ENCODE data around the gene SESTD1. TPM values are rescaled to one million over a fixed set of nuclear protein-coding genes. Genes with fewer than 3 reads are reported as not detected.

Gene SESTD1
- total RNA-seq, 2 experiments from 2014 or later = 4.0 to 7.7 TPM

- DNase-seq = no peak
- no peaks in the 10 kb centered on the region for H3K36me3 Mint-ChIP-seq
- H3K9me3 Mint-ChIP-seq (ENCODE audit: low read depth) = no peaks in the 10 kb centered on the region
- H3K27me3 Mint-ChIP-seq = no peaks in the 10 kb centered on the region
- ATAC-seq = no peak
- no peaks in the 10 kb centered on the region for H3K4me1 Mint-ChIP-seq
- H3K4me3 Mint-ChIP-seq = no peak overlapping the region
- H3K27ac Mint-ChIP-seq = no peak overlapping the region
- CTCF ChIA-PET = no interaction called here
Observed at GRCh38 chr2:179179719-179180118, 84.9 kb downstream of the SESTD1 start.

- H3K9me3 Mint-ChIP-seq (ENCODE audit: low read depth) = no peaks in the 10 kb centered on the region
- CTCF ChIA-PET = no interaction called here
- no peak overlapping the region for H3K4me3 Mint-ChIP-seq
- ATAC-seq = no peak
- no peak overlapping the region for H3K27ac Mint-ChIP-seq
- no peaks in the 10 kb centered on the region for H3K36me3 Mint-ChIP-seq
- no peaks in the 10 kb centered on the region for H3K27me3 Mint-ChIP-seq
- no peaks in the 10 kb centered on the region for H3K4me1 Mint-ChIP-seq
- DNase-seq = no peak
Observed at GRCh38 chr2:179177694-179178093, 86.9 kb downstream of the SESTD1 start.

DNA sequence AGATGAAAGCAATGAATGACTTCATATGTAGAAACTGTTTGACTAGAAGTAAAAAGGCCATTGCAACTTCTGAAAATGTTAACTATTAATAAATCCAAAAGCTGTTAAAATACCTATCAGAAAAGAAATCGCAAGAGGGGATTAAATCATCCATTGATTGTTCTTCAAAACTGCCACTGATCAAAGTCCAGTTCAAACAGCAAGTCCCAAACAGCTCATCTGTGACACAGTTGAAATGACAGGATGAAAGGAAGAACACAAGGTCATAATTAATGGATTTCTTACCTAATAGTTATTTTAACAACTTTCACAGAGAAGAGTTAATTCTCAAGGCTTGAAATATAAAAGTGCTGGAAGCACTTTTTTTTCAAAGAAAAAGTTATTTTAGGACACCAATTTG lies 90.4 kb downstream of the SESTD1 start:
- H3K4me3 Mint-ChIP-seq = no peak overlapping the region
- no peak for ATAC-seq
- no peaks in the 10 kb centered on the region for H3K9me3 Mint-ChIP-seq (ENCODE audit: low read depth)
- no peak overlapping the region for H3K27ac Mint-ChIP-seq
- no peaks in the 10 kb centered on the region for H3K4me1 Mint-ChIP-seq
- no peaks in the 10 kb centered on the region for H3K36me3 Mint-ChIP-seq
- CTCF ChIA-PET = interaction anchor here (1.2 kb wide), 1 partner anchor 9 kb away, joined by 3 read pairs; no protein-coding TSS in a partner anchor
- no peaks in the 10 kb centered on the region for H3K27me3 Mint-ChIP-seq
- no peak for DNase-seq

- Mint-ChIP-seq H3K36me3 (no peaks in the 10 kb centered on the region), H3K4me3 (no peak overlapping the region)
- DNase-seq = no peak
Observed at GRCh38 chr2:179172894-179173293, 91.7 kb downstream of the SESTD1 start.

DNA sequence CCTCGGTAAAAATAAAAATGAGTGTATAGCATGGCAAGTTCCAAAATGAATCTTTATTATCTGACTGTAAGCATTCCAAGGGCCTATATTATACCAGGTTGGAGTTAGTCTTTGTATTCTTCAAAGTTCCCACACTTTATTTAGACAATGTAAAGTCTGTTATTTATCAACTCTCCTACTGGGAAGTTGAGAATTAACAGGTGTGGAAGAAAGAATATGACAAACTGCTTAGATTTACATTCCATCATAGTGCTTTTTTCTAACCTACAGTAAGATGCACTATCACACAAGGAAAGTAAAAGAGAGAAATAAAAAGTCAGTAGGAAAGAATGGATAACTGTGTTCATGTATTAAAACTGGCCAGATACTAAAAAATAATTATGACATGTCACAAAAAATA lies 93.3 kb downstream of the SESTD1 start:
- H3K4me3 Mint-ChIP-seq = no peak overlapping the region
- ATAC-seq = no peak
- H3K9me3 Mint-ChIP-seq (ENCODE audit: low read depth) = no peaks in the 10 kb centered on the region

More at GRCh38 chr2:179172894-179173293, 91.7 kb downstream of the SESTD1 start:
- no peaks in the 10 kb centered on the region for H3K27me3 Mint-ChIP-seq
- CTCF ChIA-PET = no interaction called here
- no peaks in the 10 kb centered on the region for H3K4me1 Mint-ChIP-seq
- ATAC-seq = no peak
- no peaks in the 10 kb centered on the region for H3K9me3 Mint-ChIP-seq (ENCODE audit: low read depth)
- H3K27ac Mint-ChIP-seq = no peak overlapping the region

GRCh38 chr2:179170901-179171300 lies 93.7 kb downstream of the SESTD1 start:
- Mint-ChIP-seq H3K27me3 (no peaks in the 10 kb centered on the region), H3K4me1 (no peaks in the 10 kb centered on the region), H3K36me3 (no peaks in the 10 kb centered on the region), H3K9me3 (ENCODE audit: low read depth) (no peaks in the 10 kb centered on the region), H3K4me3 (no peak overlapping the region), H3K27ac (no peak overlapping the region)
- CTCF ChIA-PET = no interaction called here
- ATAC-seq = no peak
- no peak for DNase-seq

More for the DNA sequence above, 93.3 kb downstream of the SESTD1 start:
- Mint-ChIP-seq H3K27me3 (no peaks in the 10 kb centered on the region), H3K4me1 (no peaks in the 10 kb centered on the region), H3K36me3 (no peaks in the 10 kb centered on the region), H3K27ac (no peak overlapping the region)
- no peak for DNase-seq
- CTCF ChIA-PET = no interaction called here

DNA sequence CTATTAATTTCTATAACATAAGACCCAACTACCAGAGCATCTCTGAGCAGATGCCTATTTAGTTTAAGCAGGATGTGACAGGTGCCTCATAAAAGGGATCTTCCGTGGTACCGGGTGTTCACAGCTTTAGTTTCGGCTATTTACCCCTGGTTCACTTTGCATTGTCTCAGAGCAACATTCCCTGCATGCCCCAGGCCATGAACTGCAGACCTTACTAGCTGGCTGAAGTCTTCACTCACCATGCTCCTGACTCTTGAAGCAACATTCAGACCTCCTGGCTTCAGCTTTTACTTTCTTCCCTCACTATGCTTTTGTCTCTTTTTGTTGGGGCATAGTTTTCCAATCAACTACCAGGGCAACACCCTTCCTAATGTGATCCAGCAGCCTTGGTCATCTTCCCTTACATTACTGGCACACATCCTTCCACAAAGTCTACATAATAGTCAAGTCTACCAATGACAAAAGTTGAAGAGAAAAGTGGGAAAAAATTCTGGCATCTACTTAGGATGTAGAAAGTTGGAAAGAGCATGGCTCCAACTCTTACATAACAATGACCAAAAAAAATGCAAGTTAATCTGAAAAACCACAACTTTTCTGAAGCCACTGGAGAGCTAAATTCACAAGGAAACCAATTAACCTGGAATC lies 99.2 kb downstream of the SESTD1 start:
- no peaks in the 10 kb centered on the region for H3K4me1 Mint-ChIP-seq
- no peak overlapping the region for H3K4me3 Mint-ChIP-seq
- CTCF ChIA-PET = no interaction called here
- no peak overlapping the region for H3K27ac Mint-ChIP-seq
- H3K9me3 Mint-ChIP-seq (ENCODE audit: low read depth) = no peaks in the 10 kb centered on the region
- no peaks in the 10 kb centered on the region for H3K27me3 Mint-ChIP-seq
- no peak for ATAC-seq
- peaks cover 2% of the 10 kb centered on the region for H3K36me3 Mint-ChIP-seq
- no peak for DNase-seq

DNA sequence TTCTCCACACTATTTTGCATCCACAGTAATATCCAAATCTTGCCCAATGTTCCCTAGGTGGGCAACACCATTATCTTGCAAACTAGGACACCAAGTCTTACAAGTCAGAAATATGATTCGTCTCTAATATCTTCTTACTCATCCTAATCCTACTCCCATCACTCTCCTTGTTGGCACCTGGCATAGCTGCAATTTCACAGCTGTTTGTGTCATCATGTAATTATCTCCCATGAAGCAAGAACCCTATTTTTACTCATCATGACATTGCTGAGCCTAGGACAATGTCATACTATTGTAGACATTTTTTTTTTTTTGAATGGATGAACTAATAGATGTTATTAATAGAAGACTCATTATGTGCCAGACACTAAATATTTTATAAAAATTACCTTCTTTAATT lies 123.4 kb downstream of the SESTD1 start:
- no peaks in the 10 kb centered on the region for H3K4me1 Mint-ChIP-seq
- H3K27ac Mint-ChIP-seq = no peak overlapping the region
- H3K36me3 Mint-ChIP-seq = no peaks in the 10 kb centered on the region
- H3K27me3 Mint-ChIP-seq = no peaks in the 10 kb centered on the region
- ATAC-seq = no peak
- CTCF ChIA-PET = no interaction called here
- DNase-seq = no peak
- H3K4me3 Mint-ChIP-seq = no peak overlapping the region
- no peaks in the 10 kb centered on the region for H3K9me3 Mint-ChIP-seq (ENCODE audit: low read depth)

DNA sequence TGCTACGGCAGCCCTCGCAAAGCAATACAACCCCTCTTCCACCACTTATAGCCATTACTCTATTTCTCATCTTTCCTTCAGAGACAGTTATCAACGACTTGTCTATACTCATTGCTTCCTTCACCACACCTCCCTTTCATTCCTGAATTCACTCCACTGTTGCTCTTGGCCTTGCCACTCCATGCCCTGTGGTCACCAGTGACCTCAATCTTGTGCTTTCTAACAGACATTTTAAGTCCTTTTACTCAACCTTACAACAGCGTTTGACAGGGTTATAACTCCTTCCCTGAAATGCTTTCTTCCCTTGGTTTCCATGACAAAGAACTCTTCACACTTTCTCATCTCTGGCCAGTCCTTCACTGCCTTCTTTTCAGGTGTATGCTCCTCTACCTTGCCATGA lies 124.1 kb downstream of the SESTD1 start:
- Mint-ChIP-seq H3K4me1 (no peaks in the 10 kb centered on the region), H3K4me3 (no peak overlapping the region), H3K27ac (no peak overlapping the region), H3K36me3 (no peaks in the 10 kb centered on the region), H3K9me3 (ENCODE audit: low read depth) (no peaks in the 10 kb centered on the region), H3K27me3 (no peaks in the 10 kb centered on the region)
- ATAC-seq = no peak
- CTCF ChIA-PET = no interaction called here
- DNase-seq = no peak

- Mint-ChIP-seq H3K9me3 (ENCODE audit: low read depth) (no peaks in the 10 kb centered on the region), H3K27me3 (no peaks in the 10 kb centered on the region), H3K36me3 (no peaks in the 10 kb centered on the region), H3K27ac (no peak overlapping the region), H3K4me3 (no peak overlapping the region), H3K4me1 (no peaks in the 10 kb centered on the region)
- CTCF ChIA-PET = no interaction called here
- ATAC-seq (no peak), DNase-seq (no peak)
Observed at GRCh38 chr2:179139506-179139905, 125.1 kb downstream of the SESTD1 start.

- DNase-seq = no peak
- no peak overlapping the region for H3K27ac Mint-ChIP-seq
- CTCF ChIA-PET = no interaction called here
- no peaks in the 10 kb centered on the region for H3K4me1 Mint-ChIP-seq
- H3K36me3 Mint-ChIP-seq = no peaks in the 10 kb centered on the region
- H3K9me3 Mint-ChIP-seq (ENCODE audit: low read depth) = no peaks in the 10 kb centered on the region
- H3K27me3 Mint-ChIP-seq = no peaks in the 10 kb centered on the region
- H3K4me3 Mint-ChIP-seq = no peak overlapping the region
- no peak for ATAC-seq
Observed at GRCh38 chr2:179137200-179137759, 127.4 kb downstream of the SESTD1 start.

- DNase-seq (no peak), ATAC-seq (no peak)
- Mint-ChIP-seq H3K36me3 (no peaks in the 10 kb centered on the region), H3K27me3 (no peaks in the 10 kb centered on the region), H3K27ac (no peak overlapping the region), H3K4me3 (no peak overlapping the region), H3K4me1 (peaks cover 2% of the 10 kb centered on the region), H3K9me3 (ENCODE audit: low read depth) (no peaks in the 10 kb centered on the region)
- CTCF ChIA-PET = no interaction called here
Observed at GRCh38 chr2:179133016-179133415, 131.6 kb downstream of the SESTD1 start.

GRCh38 chr2:179132076-179132475 lies 132.6 kb downstream of the SESTD1 start:
- Mint-ChIP-seq H3K36me3 (no peaks in the 10 kb centered on the region), H3K27me3 (no peaks in the 10 kb centered on the region), H3K27ac (no peak overlapping the region), H3K4me1 (peaks cover 2% of the 10 kb centered on the region), H3K9me3 (ENCODE audit: low read depth) (no peaks in the 10 kb centered on the region), H3K4me3 (no peak overlapping the region)
- CTCF ChIA-PET = no interaction called here
- ATAC-seq (no peak), DNase-seq (no peak)

DNA sequence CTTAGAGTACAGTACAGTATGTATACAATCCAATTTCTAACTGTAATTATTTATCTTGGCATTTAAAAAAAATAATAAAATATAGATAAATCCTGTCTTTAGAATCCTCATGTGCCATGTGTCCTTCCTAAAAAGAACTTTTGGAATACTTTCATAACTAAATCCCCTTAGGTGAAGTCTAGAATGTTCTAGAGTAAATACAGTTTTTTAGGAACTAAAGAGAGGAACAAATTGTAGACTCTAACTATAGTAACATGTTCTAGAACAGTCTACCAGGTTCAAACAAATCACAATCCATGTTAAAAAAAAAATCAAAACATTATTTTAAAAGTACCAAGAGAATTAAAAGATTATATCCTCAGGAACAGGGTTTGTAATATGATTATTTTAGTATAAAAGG lies 134.1 kb downstream of the SESTD1 start:
- H3K4me1 Mint-ChIP-seq = peaks cover 2% of the 10 kb centered on the region
- H3K4me3 Mint-ChIP-seq = no peak overlapping the region
- DNase-seq = no peak
- no peaks in the 10 kb centered on the region for H3K36me3 Mint-ChIP-seq
- CTCF ChIA-PET = interaction anchor here (1.1 to 1.7 kb wide), 6 partner anchors 99 to 240 kb away, joined by 3 to 12 read pairs (median 6); no protein-coding TSS in a partner anchor
- no peaks in the 10 kb centered on the region for H3K27me3 Mint-ChIP-seq
- no peak overlapping the region for H3K27ac Mint-ChIP-seq
- ATAC-seq = no peak
- H3K9me3 Mint-ChIP-seq (ENCODE audit: low read depth) = no peaks in the 10 kb centered on the region

All from activated CD8-positive, alpha-beta memory T cell treated with anti-CD3 and anti-CD28 coated beads, Interleukin-2, amount 10 ng/mL, durations not matched to agents 7 days and 5 days (primary cell).